Esophagus mucosa (tissue), 1 donor: ENCODE results near the gene ENTPD6. TPM values are rescaled to one million over a fixed set of nuclear protein-coding genes. Genes with fewer than 3 reads are reported as not detected.
A peak's percentile ranks its signal among the peaks of the same experiment; 100 is the strongest.

Experiments used
- ATAC-seq: fragments of 200-7000 bp; cut with Tn5 transposase; one replicate; pipeline ENCODE4 v1.9.1; 2020
- total RNA-seq: library from RNA; stranded (reverse); gene quantifications from one replicate; pipeline ENCODE4 v1.2.4, GENCODE V29; 2023
- donor health status: DM: yes; HTN: yes; CAD: no.

The ENTPD6 gene
- total RNA-seq, 1 donor from 2014 or later: 27.3 TPM

GRCh38 chr20:25209911-25210310 is 14.4 kb downstream of the ENTPD6 start:
- no peak for ATAC-seq

DNA sequence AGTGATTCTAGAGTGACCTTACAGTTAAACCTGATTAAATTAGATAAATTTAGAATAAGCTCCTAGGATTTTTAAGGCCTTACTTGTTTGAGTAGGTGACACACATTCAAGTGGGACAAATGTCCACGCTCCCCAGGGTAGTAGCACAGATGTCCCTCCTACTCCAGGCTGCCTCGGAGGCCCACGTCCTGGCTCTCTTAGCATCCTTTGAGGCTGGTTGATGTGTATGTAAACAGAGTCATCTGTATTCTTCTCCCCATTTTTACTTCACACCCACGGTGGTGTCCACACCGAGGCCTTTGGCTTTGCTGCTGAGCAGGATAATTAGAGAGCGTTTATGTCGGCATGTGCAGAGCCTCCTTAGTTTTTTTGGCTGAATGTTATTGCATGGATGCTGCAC is 15.8 kb downstream of the ENTPD6 start:
- no peak for ATAC-seq

DNA sequence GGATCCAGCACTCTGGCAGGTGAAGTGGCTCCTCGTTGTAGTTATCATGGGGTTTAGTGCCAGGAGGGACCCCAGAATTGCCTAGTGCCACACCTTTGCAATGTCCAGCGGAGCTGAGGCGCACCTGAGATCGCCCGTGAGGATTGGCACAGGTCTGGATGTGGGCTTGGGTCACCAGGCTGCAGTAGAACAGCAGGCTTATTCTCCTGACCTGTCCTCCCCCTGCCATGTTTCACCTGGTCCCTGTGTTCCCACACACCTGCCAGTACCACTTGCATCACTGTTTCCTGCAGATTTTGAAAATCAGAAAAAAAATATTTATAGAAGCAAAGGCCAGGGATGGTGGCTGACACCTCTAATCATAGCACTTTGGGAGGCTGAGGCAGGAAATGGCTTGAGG is 16.7 kb downstream of the ENTPD6 start:
- no peak for ATAC-seq

- peak; percentile 21 for ATAC-seq
These were observed 18.3 kb downstream of the ENTPD6 start for GRCh38 chr20:25213566-25214425.

DNA sequence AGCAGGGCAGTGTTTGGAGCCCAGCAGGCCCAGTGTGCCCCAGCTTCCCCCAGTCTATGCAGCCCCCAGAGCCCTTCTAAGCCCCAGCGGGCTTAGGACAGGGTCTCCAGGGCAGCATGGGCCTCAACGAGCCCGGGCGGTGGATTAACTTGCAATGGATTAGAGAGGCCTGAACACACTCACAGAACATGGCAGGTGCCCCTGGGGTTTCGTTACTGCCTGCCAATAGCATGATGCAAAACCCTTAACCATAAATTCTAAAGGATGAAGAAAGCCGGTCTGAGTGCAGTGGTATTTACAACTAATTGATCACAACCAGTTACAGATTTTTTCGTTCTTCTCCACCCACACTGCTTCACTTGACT is 18.9 kb downstream of the ENTPD6 start:
- no peak for ATAC-seq

GRCh38 chr20:25214819-25215218 is 19.3 kb downstream of the ENTPD6 start:
- no peak for ATAC-seq

- ATAC-seq: no peak
These were observed 20.0 kb downstream of the ENTPD6 start for GRCh38 chr20:25215521-25215920.

DNA sequence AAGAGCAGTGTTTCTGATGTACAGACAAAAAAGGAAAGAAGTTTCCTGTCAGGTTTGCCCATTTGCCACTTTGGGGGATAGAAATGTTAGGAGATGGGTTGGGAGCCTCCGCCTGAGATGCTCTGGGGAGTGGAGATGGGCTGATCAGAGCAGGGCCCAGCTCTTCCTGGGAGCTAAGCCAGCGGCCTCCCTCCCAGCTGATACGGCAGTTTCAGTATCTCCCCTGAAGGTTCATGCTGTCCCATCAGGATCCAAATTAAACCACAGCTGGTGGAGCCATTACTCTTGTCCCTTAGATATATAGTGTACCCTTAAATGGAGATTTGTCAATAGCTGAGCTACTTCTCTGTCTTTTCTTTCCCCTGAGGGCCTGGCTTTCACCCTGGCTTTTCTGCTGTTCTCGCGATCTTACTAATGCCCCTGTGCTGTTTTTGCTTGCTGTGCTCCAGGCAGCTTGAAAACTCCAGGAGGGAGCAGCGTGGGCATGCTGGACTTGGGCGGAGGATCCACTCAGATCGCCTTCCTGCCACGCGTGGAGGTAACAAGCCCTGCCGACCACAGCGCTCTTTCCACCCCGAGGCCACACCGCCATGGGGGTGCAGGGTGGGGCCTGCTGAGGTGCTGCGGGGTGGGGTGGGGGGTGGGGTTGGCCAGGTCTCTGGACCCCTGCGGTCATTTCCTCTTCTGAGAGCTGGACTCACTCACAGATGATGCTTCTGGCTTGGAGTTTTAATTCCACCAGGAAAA is 20.9 kb downstream of the ENTPD6 start:
- no peak for ATAC-seq

GRCh38 chr20:25217161-25218108 is 21.9 kb downstream of the ENTPD6 start:
- ATAC-seq: no peak

DNA sequence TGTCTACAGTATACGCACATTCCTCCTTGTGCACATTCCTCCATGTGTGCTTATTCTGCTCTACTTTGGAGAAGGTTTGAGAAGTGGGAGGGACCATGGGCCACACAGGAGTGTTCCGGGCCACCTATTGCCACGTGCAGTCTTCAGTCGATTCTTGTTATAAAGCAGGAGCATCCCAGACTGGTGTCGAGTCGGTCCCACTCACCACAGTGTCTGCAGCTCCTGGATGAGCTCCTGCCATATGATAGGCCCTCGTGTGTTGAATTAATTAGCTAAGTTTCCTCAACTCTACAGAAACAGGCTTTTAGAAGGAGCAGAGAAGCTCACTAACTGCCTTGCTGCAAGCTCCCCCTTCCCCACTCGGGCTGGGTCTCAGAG is 22.6 kb downstream of the ENTPD6 start:
- no peak for ATAC-seq

DNA sequence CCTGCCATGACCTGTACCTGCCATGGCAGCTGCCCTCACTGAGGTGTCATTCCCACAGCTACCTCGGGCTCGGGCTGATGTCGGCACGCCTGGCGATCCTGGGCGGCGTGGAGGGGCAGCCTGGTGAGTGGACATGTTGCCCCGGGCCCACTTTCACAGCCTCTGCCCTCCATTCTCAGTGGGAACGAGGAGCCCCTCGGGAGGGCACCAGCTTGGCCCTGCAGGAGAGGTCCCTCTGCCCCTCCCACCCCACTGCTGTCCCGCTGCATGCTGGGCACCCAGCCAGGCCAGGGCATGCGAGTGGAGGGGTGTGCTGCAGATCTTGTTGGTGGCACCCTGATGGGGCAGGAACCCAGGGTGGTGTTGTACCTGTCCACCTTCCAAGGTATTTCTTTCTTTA is 23.0 kb downstream of the ENTPD6 start:
- ATAC-seq: no peak

GRCh38 chr20:25219365-25219764 is 23.9 kb downstream of the ENTPD6 start:
- no peak for ATAC-seq

DNA sequence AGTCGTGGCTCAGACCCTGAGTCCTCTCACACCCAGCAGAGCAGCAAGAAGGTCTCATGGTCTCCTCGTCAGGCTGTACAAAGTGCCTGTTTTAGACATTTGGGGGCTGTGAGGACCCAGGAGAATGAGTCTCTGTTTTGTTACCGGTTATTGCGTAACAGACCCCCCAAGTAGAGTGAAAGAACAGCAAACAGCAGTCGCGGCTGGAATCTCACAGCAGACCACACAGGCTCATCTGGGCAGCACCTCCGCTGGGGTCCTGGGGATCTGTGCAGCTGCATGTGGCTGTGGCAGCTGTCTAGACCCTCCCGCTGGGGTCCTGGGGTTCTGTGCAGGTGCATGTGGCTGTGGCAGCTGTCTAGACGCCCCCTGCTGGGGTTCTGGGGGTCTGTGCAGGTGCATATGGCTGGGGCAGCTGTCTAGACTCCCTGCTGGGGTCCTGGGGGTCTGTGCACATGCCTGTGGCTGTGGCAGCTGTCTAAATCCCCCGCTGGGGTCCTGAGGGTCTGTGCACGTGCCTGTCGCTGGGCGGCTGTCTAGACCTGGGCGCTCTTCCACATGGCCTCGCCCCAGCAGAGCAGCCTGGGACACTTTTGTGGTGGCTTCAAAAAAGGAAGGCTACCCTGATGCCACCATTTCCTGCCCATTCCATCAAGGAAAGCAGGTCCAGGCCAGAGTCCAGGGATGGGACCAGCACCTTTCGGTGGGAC is 24.7 kb downstream of the ENTPD6 start:
- no peak for ATAC-seq

DNA sequence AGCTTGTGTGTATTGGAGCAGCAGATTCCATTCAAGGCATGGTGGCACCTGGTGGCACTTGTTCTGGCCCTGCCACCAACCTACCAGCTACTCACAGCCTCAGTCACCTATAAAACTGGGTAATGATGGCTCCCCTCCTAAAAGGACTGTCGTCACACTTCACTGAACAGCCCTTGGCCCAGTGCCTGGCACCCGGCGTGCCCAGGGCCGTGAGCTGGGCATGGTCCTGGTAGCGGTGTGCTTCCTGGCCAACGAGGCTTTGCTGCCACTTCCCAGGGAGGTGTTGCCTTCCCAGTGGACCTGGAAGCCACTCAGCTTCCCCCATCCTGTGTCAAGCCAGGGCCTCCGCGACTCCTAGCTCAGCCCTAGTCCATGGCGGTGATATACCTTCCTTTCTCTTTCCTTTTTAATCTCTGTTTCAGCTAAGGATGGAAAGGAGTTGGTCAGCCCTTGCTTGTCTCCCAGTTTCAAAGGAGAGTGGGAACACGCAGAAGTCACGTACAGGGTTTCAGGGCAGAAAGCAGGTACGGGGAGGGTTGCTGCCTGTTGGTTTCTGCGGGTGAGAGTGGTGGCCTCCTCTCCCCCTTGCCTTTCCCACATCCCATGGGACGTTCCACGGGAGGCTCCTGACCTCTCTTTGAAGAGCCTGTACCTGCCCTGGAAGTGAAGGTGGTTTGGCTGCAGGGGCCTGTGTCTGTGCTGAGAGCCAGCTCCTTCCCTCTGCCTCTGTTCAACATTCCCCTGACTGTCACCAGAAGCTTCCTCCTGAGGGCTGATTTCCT is 25.5 kb downstream of the ENTPD6 start:
- ATAC-seq: no peak

GRCh38 chr20:25221592-25222460 is 26.3 kb downstream of the ENTPD6 start:
- ATAC-seq: no peak

GRCh38 chr20:25222461-25223178 is 27.1 kb downstream of the ENTPD6 start:
- no peak for ATAC-seq

DNA sequence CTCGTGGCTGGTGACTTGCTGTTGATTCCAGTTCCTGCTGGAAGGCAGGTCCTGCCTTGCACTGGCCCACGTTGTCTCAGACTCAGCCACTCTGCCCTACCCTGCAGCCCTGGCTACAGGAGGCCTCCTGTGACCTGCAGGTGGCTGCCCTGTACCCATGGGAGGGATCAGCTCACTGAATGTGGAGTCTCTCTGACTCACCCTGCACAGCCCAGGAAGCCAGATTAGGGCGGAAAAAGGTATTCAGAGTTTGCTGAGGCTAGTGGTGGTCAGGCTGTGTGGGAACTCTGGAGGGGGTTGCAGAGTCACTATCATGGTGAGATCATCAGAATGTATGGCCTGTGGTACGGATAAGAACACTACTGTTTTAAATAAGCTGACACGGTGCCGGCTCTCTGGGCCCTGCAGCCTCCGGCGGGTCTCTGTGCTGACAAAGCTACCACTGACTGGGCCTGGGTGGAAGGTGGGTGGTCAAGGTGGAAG is 27.7 kb downstream of the ENTPD6 start:
- ATAC-seq: peak; percentile 95

GRCh38 chr20:25223765-25224720 is 28.5 kb downstream of the ENTPD6 start:
- ATAC-seq: no peak
